Dermis microvascular lymphatic vessel endothelial cell (primary cell): Measurements from ENCODE around the gene ARHGAP33. TPM values are rescaled to one million over a fixed set of nuclear protein-coding genes. Genes with fewer than 3 reads are reported as not detected.
"Not testable (repeated sequence)": the region's sequence is repeated elsewhere in the genome, so short reads cannot be mapped to it uniquely, and the experiment has no call there.

ENCODE experiments used
- DNase-seq, 2 donors: peaks; one replicate each; pipeline versions ENCODE4 v3.0.0 to v3.0.0-alpha.2; 2010; ENCODE audit warnings: low read depth in 2 of 2
- total RNA-seq: library from RNA; depleted of rRNA; stranded (reverse); fragments of >200 nt; gene quantifications from 2 replicates; pipeline ENCODE4 v1.2.1, GENCODE V29; 2014

Gene ARHGAP33
- total RNA-seq, 1 donor from 2014 or later = 1.0 TPM

DNA sequence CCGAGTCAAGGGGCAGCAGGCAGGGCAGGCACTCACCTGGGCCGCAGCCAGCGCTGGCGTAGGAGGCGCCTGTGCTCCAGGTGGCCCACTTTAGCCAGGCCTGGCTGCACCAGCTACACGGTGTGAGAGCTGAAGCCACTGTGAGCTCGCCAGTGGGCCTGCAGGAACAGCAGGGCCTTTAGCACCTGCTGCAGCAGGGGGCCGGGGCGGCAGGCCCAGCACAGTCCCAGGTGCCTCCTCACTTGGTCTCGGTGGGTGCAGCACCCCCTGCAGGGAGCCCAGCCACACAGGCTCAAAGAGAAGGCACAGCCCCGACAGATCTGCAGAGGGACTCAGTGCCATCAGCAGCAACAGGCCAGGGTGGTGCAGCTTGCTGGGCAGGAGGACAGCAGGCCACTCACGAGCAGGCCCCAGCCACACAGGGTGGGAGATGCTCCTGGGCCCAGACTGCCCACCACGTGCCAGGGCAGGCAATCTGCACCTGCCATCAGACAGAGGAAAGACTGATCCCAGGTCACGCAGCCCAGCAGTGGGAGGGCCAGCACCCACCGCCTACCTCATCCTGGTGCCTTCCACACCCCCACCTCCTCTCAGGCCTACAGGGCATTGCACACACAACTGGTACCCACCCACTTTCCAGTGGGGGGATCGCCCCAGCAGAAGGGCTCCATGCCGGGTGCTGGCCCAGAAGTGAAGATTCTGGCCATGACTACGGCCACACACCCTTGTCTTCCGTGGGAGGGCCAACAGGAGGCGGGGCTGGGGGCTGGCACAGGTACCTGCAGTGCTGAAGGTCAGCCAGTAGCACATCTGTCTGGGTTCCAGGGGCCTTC lies 15.8 kb downstream of the ARHGAP33 start:
- peak in 1 of 2 donors; percentile 8 for DNase-seq

GRCh38 chr19:35791814-35792279 lies 16.5 kb downstream of the ARHGAP33 start:
- DNase-seq = no peak

DNA sequence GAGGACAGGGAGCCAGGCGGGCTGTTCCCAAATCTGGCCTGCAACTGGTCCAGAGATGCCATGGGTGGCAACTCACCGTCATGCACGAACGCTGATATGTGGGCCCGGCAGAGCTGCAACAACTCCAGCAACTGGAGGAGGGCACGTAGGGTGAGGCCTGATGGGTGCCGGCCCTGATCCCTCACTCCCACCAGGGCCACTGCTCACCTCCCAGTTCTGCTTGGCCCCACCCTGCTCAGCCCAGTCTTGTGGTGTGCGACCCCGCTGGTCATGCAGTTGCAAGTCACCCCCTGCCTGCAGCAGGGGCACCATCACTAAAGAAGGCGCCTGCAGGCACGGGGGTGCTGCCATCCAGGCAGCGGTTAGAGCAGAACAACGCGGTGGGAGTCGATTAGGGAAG lies 16.9 kb downstream of the ARHGAP33 start:
- DNase-seq = no peak

- no peak for DNase-seq
Measured at GRCh38 chr19:35792888-35793287, 17.5 kb downstream of the ARHGAP33 start.

- DNase-seq = no peak
Measured at GRCh38 chr19:35793381-35794165, 18.2 kb downstream of the ARHGAP33 start.

DNA sequence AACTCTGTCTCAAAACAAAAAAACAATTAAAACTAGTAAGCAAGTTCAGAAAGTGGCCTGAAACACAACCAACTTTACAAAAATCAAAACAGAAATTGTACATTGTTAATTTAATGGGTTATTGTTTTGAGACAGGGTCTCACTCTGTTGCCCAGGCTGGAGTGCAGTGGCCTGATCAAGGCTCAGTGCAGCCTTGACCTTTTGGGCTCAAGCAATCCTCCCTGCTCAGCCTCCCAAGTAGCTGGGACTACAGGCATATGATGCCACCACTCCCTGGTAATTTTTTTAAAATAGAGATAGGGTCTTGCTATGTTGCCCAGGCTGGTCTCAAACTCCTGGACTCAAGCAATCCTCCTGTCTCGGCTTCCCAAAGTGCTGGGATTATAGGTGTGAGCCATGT lies 20.2 kb downstream of the ARHGAP33 start:
- DNase-seq = not testable (repeated sequence)

DNA sequence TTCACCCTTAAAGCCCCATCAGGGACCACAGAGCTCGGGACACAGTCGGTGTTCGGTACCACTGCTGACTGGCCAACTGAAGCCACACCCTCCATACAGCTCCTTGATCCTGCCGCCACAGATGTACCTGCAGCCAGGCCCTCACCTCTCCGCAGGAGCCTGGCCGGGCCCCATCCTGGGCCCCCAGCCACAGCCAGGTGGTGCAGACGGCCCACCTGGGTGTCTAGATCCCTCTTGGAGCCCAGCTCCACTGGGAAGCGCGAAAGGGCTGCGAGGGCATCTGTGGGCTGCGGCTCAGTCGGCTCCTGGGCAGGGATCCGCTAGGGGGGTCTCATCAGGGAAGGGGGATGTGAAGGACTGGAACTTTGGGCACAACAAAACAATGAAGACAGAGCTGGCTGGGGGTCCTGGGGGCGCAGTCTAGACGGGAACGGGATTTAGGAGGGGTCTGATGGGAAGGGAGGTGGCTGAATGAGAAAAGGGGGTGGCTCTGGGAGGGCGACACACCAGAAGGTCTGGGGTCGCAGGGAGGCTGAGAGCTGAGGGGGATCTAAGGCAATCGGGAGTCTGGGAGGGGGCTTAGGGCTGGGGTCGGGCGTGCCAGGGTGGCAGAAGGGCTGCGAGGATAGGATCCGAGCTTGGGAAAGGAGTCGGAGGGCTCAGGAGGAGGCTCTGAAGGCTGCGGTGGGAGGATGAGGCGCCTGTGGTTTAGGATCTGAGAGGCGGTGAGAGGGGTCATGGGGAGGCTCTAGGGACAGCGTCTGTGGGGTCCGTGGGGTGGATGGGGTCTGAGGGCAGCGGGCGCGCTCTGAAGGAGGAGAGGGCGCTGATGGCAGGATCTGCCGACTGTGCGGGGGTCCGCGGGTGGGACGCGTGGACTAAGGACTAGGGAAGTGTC lies 21.5 kb downstream of the ARHGAP33 start:
- DNase-seq = no peak

DNA sequence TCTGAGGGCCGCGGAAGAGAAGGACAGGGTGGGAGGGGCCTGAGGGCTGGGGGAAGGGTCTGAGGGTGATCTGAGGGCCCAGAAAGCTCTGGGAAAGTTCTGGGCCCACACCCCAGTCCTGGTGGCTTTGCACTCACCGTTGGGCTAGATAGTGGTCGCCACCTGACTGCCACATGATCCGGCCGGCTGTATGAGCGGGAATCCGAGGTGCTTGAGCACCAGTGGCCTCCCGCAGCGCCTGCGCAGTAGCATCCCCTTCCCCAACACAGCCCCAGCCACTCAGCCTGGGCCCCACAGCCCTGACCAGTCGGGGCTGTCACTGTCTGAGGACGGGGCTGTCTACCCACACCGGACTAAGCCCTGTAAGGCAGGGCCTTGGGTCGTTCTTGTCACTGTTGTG lies 22.3 kb downstream of the ARHGAP33 start:
- DNase-seq = no peak

GRCh38 chr19:35801828-35802227 lies 26.5 kb downstream of the ARHGAP33 start:
- DNase-seq = no peak

DNA sequence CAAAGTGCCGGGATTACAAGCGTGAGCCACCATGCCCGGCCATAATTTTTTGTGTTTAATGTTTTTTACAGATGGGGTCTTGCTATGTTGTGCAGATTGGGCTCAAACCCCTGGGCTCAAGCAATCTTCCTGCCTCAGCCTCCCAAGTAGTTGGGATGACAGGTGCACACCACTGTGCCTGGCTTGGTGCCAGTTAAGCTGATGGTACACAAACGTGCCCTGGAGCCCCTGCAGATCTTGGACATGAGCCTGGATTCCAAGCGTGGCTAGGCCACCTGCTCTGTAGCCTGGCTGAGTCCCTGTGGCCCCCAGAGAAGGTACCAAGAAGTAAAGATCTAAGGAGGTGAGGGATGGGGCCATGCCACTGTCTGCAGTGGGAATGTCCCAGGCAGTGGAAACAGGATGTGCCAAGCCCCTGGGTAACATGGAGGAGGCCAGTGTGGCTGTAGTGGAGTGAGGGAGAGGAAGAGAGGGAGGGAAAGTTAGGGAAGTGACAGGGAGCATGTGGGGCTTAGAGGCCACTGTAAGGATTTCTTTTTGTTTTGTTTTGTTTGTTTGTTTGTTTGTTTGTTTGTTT lies 30.2 kb downstream of the ARHGAP33 start:
- DNase-seq = no peak

DNA sequence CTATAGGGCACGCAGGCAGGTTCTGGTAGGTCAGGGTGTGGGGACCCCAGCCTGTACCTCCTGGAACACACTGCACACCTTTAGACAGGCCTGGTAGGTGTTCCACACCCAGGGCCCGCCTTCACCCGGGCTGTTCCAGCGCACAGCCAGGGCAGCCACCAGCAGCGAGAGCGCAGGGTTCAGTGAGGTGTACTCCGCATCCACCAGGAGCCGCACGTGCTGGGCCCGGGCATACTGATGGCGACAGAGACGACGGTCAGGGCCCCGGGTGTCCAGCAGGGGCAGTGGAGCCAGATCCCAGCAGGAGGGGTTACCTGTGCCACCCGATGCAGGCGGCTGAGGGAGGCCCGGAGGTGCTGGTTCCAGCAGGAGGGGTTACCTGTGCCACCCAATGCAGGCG lies 31.2 kb downstream of the ARHGAP33 start:
- DNase-seq = no peak

DNA sequence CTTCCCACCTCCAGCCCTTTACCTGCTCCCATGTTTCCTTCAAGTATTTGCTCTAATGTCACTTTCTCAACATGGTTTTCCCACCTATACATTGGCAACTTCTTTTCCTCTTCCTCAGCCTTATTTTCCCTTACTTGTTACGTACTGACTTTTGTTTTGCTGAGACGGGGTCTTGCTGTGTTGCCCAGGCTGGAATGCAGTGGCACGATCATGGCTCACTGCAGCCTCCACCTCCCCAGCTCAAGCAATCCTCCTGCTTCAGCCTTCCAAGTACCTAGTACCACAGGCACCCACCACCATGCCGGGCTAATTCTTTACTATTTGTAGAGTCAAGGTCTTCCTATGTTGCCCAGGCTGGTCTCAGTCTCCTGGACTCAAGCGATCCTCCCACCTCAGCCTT lies 32.3 kb downstream of the ARHGAP33 start:
- DNase-seq = no peak

GRCh38 chr19:35811317-35812219 lies 36.2 kb downstream of the ARHGAP33 start:
- DNase-seq = no peak

GRCh38 chr19:35812220-35813042 lies 37.1 kb downstream of the ARHGAP33 start, which contains the start of gene PRODH2:
PRODH2 (minus strand) TSS chr19:35812845; CDS start chr19:35812805, 40 bp downstream.
- no peak for DNase-seq

DNA sequence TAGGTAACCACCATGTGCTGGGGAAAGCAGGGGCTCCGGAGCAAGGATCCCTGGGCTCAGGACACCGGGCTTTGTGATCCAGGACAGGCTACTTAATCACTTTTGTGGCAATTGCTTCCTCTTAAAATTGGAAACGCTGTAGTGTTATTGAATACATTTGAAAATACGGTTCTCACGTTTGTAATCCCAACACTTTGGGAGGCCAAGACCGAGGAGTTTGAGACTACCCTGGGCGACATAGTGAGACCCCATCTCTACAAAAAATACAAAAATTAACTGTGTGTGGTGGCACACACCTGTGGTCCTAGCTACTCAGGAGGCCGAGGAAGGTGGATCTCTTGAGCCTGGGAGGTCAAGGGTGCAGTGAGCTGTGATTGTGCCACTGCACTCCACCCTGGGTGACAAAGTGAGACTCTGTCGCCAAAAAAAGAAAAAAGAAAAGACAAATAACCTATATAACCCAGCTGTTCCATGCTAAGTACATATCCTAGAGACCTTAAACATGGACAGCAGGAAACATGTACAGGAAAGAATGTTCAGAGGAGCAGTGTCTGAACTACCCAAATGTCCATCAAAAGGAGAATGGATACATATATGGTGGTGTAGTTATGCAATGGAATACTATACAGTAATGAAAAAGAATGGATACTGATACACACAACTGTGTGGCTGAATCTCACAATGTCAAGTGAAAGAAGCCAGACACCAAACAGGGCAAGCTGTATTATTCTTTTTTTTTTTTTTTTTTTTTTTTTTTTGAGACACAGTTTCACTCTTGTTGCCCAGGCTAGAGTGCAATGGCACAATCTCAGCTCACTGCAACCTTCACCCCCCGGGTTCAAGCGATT lies 37.9 kb downstream of the ARHGAP33 start:
- no peak for DNase-seq

DNA sequence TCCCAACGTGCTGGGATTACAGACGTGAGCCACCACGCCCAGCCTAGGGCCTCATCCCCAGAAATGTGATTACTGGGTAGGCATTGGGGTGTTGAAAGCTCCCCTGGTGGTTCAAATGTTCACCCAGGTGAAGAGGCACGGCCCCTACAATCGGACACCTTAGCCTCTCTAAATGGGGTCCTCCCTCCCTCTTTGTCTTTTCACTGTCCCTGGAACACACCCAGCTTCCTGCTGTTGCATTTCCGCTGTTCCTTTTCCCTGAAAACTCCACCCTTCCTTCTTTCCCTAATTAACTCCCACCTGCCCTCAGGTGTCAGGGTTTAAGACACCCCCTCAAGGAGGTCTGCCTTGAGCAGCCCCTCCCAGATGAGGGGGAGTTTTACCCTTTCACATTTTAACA lies 40.9 kb downstream of the ARHGAP33 start:
- no peak for DNase-seq

- DNase-seq = no peak
Measured at GRCh38 chr19:35816846-35817245, 41.5 kb downstream of the ARHGAP33 start.

DNA sequence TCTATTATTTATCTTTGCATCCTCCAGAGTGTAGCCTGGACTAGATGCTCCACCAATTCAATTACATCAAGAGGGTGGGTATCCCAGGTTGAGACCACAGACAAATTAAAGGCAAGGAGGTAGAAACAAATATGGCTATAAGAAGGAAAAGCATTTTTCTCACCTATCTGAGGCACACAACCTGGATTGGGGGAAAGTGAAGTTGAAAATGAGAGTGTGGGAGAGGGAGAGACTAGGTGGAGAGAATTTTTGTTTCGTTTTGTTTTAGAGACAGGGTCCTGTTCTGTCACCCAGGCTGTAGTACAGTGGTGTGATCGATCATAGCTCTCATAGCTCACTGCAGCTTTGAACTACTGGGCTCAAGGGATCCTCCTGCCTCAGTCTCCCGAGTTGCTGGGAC lies 43.1 kb downstream of the ARHGAP33 start:
- DNase-seq = no peak
